H1 (cell line): ENCODE measurements around the gene NRK.

Experiments
- SP1 ChIP-seq: IDR thresholded peaks from 2 replicates; pipeline ENCODE4 v1.6.1; 2011; ENCODE audit warnings: low read depth, low read length
- TF ChIP-seq, protein P1 (sequence below), 3 experiments: IDR thresholded peaks; 1 replicate in 2 of 3; 2 replicates in 1 of 3; pipeline versions ENCODE4 v1.5.1 to v1.6.1; 2011; ENCODE audit warnings: low read length in 3 of 3, mild to moderate bottlenecking in 3 of 3, inconsistent platforms in 2 of 3, low read depth in 1 of 3, moderate library complexity in 1 of 3; ENCODE audit not compliant: insufficient read depth in 1 of 3; ENCODE audit errors: control extremely low read depth in 1 of 3

DNA sequence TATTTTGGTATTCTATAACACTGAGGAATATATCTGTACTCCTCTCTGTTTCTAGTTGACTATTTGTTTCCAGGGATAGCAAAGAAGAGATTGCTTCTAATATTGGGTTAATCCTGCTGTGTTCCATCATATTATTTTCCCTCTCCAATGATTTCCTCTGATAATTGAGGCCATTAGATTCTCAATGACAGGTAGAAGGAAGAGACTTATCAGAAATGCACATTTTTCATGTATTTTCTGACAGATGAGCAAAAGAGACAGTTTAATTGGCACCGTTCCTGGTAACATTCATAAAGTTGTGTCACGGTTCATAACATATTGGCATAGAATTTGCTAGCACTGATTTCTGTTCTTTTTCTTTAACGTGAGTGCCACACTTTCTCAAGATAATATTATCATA, 58.2 kb downstream of the NRK start:
- TF ChIP-seq SP1: no peak
- TF ChIP-seq, protein P1, sequence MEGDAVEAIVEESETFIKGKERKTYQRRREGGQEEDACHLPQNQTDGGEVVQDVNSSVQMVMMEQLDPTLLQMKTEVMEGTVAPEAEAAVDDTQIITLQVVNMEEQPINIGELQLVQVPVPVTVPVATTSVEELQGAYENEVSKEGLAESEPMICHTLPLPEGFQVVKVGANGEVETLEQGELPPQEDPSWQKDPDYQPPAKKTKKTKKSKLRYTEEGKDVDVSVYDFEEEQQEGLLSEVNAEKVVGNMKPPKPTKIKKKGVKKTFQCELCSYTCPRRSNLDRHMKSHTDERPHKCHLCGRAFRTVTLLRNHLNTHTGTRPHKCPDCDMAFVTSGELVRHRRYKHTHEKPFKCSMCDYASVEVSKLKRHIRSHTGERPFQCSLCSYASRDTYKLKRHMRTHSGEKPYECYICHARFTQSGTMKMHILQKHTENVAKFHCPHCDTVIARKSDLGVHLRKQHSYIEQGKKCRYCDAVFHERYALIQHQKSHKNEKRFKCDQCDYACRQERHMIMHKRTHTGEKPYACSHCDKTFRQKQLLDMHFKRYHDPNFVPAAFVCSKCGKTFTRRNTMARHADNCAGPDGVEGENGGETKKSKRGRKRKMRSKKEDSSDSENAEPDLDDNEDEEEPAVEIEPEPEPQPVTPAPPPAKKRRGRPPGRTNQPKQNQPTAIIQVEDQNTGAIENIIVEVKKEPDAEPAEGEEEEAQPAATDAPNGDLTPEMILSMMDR (IDR thresholded peaks at IDR 0.05; ENCODE audit: control extremely low read depth in 1 of 3, insufficient read depth in 1 of 3, low read depth in 1 of 3, low read length in 3 of 3): no peak
